ENCODE results near the gene SFR1.

SFR1 gene

GRCh38 chr10:104130041-104130440 lies 8.1 kb downstream of the SFR1 start:
- H3K79me2 ChIP-seq (ENCODE audit: insufficient read depth, low read length) = no peaks in the 10 kb centered on the region
- no peaks in the 10 kb centered on the region for H3K27me3 ChIP-seq (ENCODE audit: insufficient read depth, low read length)
- H3K9ac ChIP-seq (ENCODE audit: low read length) = no peak overlapping the region
- no peak overlapping the region for H2AFZ ChIP-seq (ENCODE audit: low read length)
- H3K9me2 ChIP-seq (ENCODE audit: low read depth, low read length) = no peaks in the 10 kb centered on the region
- H3K27ac ChIP-seq (ENCODE audit: low read depth, low read length, poor library complexity, severe bottlenecking) = no peak overlapping the region
- no peaks in the 10 kb centered on the region for H3K9me3 ChIP-seq (ENCODE audit: low read length)
- TF ChIP-seq EZH2 (IDR thresholded peaks at IDR 0.05; ENCODE audit: borderline replicate concordance, low read length) (no peak), CTCF (IDR thresholded peaks at IDR 0.05; ENCODE audit: low read length) (no peak)
- peaks cover 10% of the 10 kb centered on the region for H3K36me3 ChIP-seq (ENCODE audit: insufficient read depth, low read length)
- H3K4me3 ChIP-seq (ENCODE audit: low read depth, low read length, poor library complexity, severe bottlenecking) = no peak overlapping the region
- H4K20me1 ChIP-seq (ENCODE audit: insufficient read depth, low read length) = no peaks in the 10 kb centered on the region
- no peak overlapping the region for H3K4me2 ChIP-seq (ENCODE audit: low read length)
- H3F3A ChIP-seq (ENCODE audit: insufficient read depth, low read length) = no peaks in the 10 kb centered on the region
- no peaks in the 10 kb centered on the region for H3K4me1 ChIP-seq (ENCODE audit: insufficient read depth, low read length, severe bottlenecking)

- Histone ChIP-seq H3F3A (ENCODE audit: insufficient read depth, low read length) (no peaks in the 10 kb centered on the region), H3K36me3 (ENCODE audit: insufficient read depth, low read length) (no peaks in the 10 kb centered on the region), H3K4me3 (ENCODE audit: low read depth, low read length, poor library complexity, severe bottlenecking) (no peak overlapping the region), H3K79me2 (ENCODE audit: insufficient read depth, low read length) (no peaks in the 10 kb centered on the region), H3K4me1 (ENCODE audit: insufficient read depth, low read length, severe bottlenecking) (no peaks in the 10 kb centered on the region), H3K27me3 (ENCODE audit: insufficient read depth, low read length) (no peaks in the 10 kb centered on the region), H3K9me2 (ENCODE audit: low read depth, low read length) (no peaks in the 10 kb centered on the region), H3K9me3 (ENCODE audit: low read length) (no peaks in the 10 kb centered on the region), H4K20me1 (ENCODE audit: insufficient read depth, low read length) (no peaks in the 10 kb centered on the region), H2AFZ (ENCODE audit: low read length) (no peak overlapping the region), H3K9ac (ENCODE audit: low read length) (no peak overlapping the region), H3K4me2 (ENCODE audit: low read length) (no peak overlapping the region), H3K27ac (ENCODE audit: low read depth, low read length, poor library complexity, severe bottlenecking) (no peak overlapping the region)
- TF ChIP-seq EZH2 (IDR thresholded peaks at IDR 0.05; ENCODE audit: borderline replicate concordance, low read length) (no peak), CTCF (IDR thresholded peaks at IDR 0.05; ENCODE audit: low read length) (no peak)
Observed at GRCh38 chr10:104138131-104138530, 16.2 kb downstream of the SFR1 start.

GRCh38 chr10:104139221-104139620 lies 17.2 kb downstream of the SFR1 start:
- Histone ChIP-seq H4K20me1 (ENCODE audit: insufficient read depth, low read length) (no peaks in the 10 kb centered on the region), H3K79me2 (ENCODE audit: insufficient read depth, low read length) (no peaks in the 10 kb centered on the region), H3K4me1 (ENCODE audit: insufficient read depth, low read length, severe bottlenecking) (no peaks in the 10 kb centered on the region), H3K9ac (ENCODE audit: low read length) (no peak overlapping the region), H3K4me3 (ENCODE audit: low read depth, low read length, poor library complexity, severe bottlenecking) (no peak overlapping the region), H3F3A (ENCODE audit: insufficient read depth, low read length) (no peaks in the 10 kb centered on the region), H3K27me3 (ENCODE audit: insufficient read depth, low read length) (no peaks in the 10 kb centered on the region), H3K27ac (ENCODE audit: low read depth, low read length, poor library complexity, severe bottlenecking) (no peak overlapping the region), H3K9me3 (ENCODE audit: low read length) (no peaks in the 10 kb centered on the region), H3K36me3 (ENCODE audit: insufficient read depth, low read length) (no peaks in the 10 kb centered on the region), H3K9me2 (ENCODE audit: low read depth, low read length) (no peaks in the 10 kb centered on the region), H2AFZ (ENCODE audit: low read length) (no peak overlapping the region), H3K4me2 (ENCODE audit: low read length) (no peak overlapping the region)
- peak; percentile 68 for TF ChIP-seq CTCF (IDR thresholded peaks at IDR 0.05; ENCODE audit: low read length)
- TF ChIP-seq EZH2 (IDR thresholded peaks at IDR 0.05; ENCODE audit: borderline replicate concordance, low read length) = no peak
